ENCODE results near the gene RND3.

GRCh38 chr2:150426315-150426714 is 61.2 kb downstream of the RND3 start:
- TF ChIP-seq CTCF (conservative IDR thresholded peaks at IDR 0.05 in 1 of 2, IDR thresholded peaks at IDR 0.05 in 1 of 2; ENCODE audit: extremely low read depth in 1 of 2, insufficient read depth in 1 of 2, low read depth in 1 of 2, low read length in 2 of 2) = no peak
- no peak for TF ChIP-seq EZH2 (IDR thresholded peaks at IDR 0.05; ENCODE audit: borderline replicate concordance, low read length)
